NCI-H1694 treated with DMSO at 0.1 percent for 48 hours (cell line): ENCODE data around the gene MRPL43.

Experiments
- DNase-seq: peaks from one replicate; lab custom pipeline; 2025; lab: John Stamatoyannopoulos, UW

The MRPL43 gene

GRCh38 chr10:100966887-100967286 lies 20.4 kb downstream of the MRPL43 start:
- no peak for DNase-seq

- no peak for DNase-seq
Observed at GRCh38 chr10:100965820-100966219, 21.5 kb downstream of the MRPL43 start.

- no peak for DNase-seq
Observed at GRCh38 chr10:100963826-100964225, 23.5 kb downstream of the MRPL43 start.

GRCh38 chr10:100962351-100963080 lies 24.8 kb downstream of the MRPL43 start:
- DNase-seq = no peak

GRCh38 chr10:100960251-100960650 lies 27.0 kb downstream of the MRPL43 start:
- DNase-seq = no peak

GRCh38 chr10:100948916-100949315 lies 38.4 kb downstream of the MRPL43 start:
- DNase-seq = no peak

GRCh38 chr10:100945754-100946153 lies 41.5 kb downstream of the MRPL43 start:
- no peak for DNase-seq

- no peak for DNase-seq
Observed at GRCh38 chr10:100943508-100943907, 43.8 kb downstream of the MRPL43 start.

GRCh38 chr10:100942229-100942628 lies 45.1 kb downstream of the MRPL43 start:
- no peak for DNase-seq

- DNase-seq = no peak
Observed at GRCh38 chr10:100939763-100940344, 47.4 kb downstream of the MRPL43 start.
